Stimulated activated CD4-positive, alpha-beta T cell treated with anti-CD3 and anti-CD28 coated beads, Interleukin-1b, Interleukin-23, amount 100 ng/mL, for 1 hour (primary cell): ENCODE results near the gene CCNI.
"Not testable (repeated sequence)": the region's sequence is repeated elsewhere in the genome, so short reads cannot be mapped to it uniquely, and the experiment has no call there.

Source experiments
- DNase-seq, 2 donors: peaks; one replicate each; pipeline ENCODE4 v3.0.0-alpha.2; 2020; ENCODE audit warnings: low read depth in 2 of 2

CCNI gene

GRCh38 chr4:77040854-77041725, 34.7 kb downstream of the CCNI start:
- no peak for DNase-seq

GRCh38 chr4:77040270-77040669, 35.5 kb downstream of the CCNI start:
- DNase-seq, result no peak

- no peak for DNase-seq
These were observed 36.0 kb downstream of the CCNI start for GRCh38 chr4:77039796-77040195.

- DNase-seq, result no peak
These were observed 38.1 kb downstream of the CCNI start for GRCh38 chr4:77037736-77038135.

GRCh38 chr4:77037168-77037567, 38.6 kb downstream of the CCNI start:
- not testable (repeated sequence) for DNase-seq

- no peak for DNase-seq
These were observed 39.6 kb downstream of the CCNI start for GRCh38 chr4:77036206-77036605.

- DNase-seq, result no peak
These were observed 40.6 kb downstream of the CCNI start for GRCh38 chr4:77035153-77035552.

- no peak for DNase-seq
These were observed 44.2 kb downstream of the CCNI start for GRCh38 chr4:77031544-77031943.

GRCh38 chr4:77029757-77030156, 46.0 kb downstream of the CCNI start:
- DNase-seq, result not testable (repeated sequence)

- no peak for DNase-seq
These were observed 47.5 kb downstream of the CCNI start for GRCh38 chr4:77028246-77028645.

- DNase-seq, result no peak
These were observed 49.5 kb downstream of the CCNI start for GRCh38 chr4:77026322-77026704.

GRCh38 chr4:77025643-77026321, 50.0 kb downstream of the CCNI start:
- no peak for DNase-seq

- DNase-seq, result no peak
These were observed 51.9 kb downstream of the CCNI start for GRCh38 chr4:77023920-77024319.

- DNase-seq, result no peak
These were observed 53.1 kb downstream of the CCNI start for GRCh38 chr4:77022560-77023179.

GRCh38 chr4:77021614-77022089, 54.1 kb downstream of the CCNI start:
- DNase-seq, result no peak

- no peak for DNase-seq
These were observed 55.8 kb downstream of the CCNI start for GRCh38 chr4:77020017-77020416.

GRCh38 chr4:77015390-77015789, 60.4 kb downstream of the CCNI start:
- no peak for DNase-seq

- DNase-seq, result no peak
These were observed 61.5 kb downstream of the CCNI start for GRCh38 chr4:77014256-77014655.

GRCh38 chr4:77012726-77013125, 63.1 kb downstream of the CCNI start:
- DNase-seq, result no peak

- DNase-seq, result no peak
These were observed 64.9 kb downstream of the CCNI start for GRCh38 chr4:77010841-77011354.

- no peak for DNase-seq
These were observed 66.2 kb downstream of the CCNI start for GRCh38 chr4:77009511-77010115.
